Astrocyte of the spinal cord (primary cell): Measurements from ENCODE around the gene KAZN.

Experiments
- DNase-seq: peaks from one replicate; pipeline ENCODE4 v3.0.0; 2011; ENCODE audit warnings: low read depth, low spot score
- H3K4me3 ChIP-seq: 2 replicates; pipeline ENCODE4 v1.5.1; 2011; ENCODE audit warnings: low read depth, mild to moderate bottlenecking, low read length, moderate library complexity
- CTCF ChIP-seq: IDR thresholded peaks from 2 replicates; pipeline ENCODE4 v1.5.1; 2012; ENCODE audit warnings: low read depth, mild to moderate bottlenecking, low read length, inconsistent platforms
- in situ Hi-C: cut with HindIII; loops from 2 replicates; pipeline ENCODE4 v1.10.0; 2017; ENCODE audit warnings: low sequenced_read_pairs

The KAZN gene

GRCh38 chr1:15088281-15088971 is 489.9 kb downstream of the KAZN start:
- in situ Hi-C loops = no loop called here
- H3K4me3 ChIP-seq = no peak overlapping the region
- DNase-seq = no peak
- no peak for TF ChIP-seq CTCF

- in situ Hi-C loops = no loop called here
- TF ChIP-seq CTCF = no peak
- H3K4me3 ChIP-seq = no peak overlapping the region
- no peak for DNase-seq
Observed at GRCh38 chr1:15089258-15089992, 490.9 kb downstream of the KAZN start.

- TF ChIP-seq CTCF = no peak
- H3K4me3 ChIP-seq = no peak overlapping the region
- no peak for DNase-seq
- in situ Hi-C loops = no loop called here
Observed at GRCh38 chr1:15090373-15090772, 491.9 kb downstream of the KAZN start.

GRCh38 chr1:15094056-15094455 is 495.6 kb downstream of the KAZN start:
- DNase-seq = no peak
- H3K4me3 ChIP-seq = no peak overlapping the region
- in situ Hi-C loops = no loop called here
- no peak for TF ChIP-seq CTCF

- no peak overlapping the region for H3K4me3 ChIP-seq
- TF ChIP-seq CTCF = no peak
- no peak for DNase-seq
- in situ Hi-C loops = no loop called here
Observed at GRCh38 chr1:15094719-15095495, 496.4 kb downstream of the KAZN start.

GRCh38 chr1:15095496-15095875 is 497.0 kb downstream of the KAZN start:
- in situ Hi-C loops = no loop called here
- no peak for DNase-seq
- H3K4me3 ChIP-seq = no peak overlapping the region
- TF ChIP-seq CTCF = no peak
